Ascending aorta (tissue), 2 donors: ENCODE measurements around the gene GGCT. TPM values are rescaled to one million over a fixed set of nuclear protein-coding genes. Genes with fewer than 3 reads are reported as not detected.
A peak's percentile ranks its signal among the peaks of the same experiment; 100 is the strongest.
"Not testable (repeated sequence)": the region's sequence is repeated elsewhere in the genome, so short reads cannot be mapped to it uniquely, and the experiment has no call there.

ENCODE experiments used
- DNase-seq, 2 donors: peaks; one replicate each; pipeline ENCODE4 v3.0.0-alpha.2; 2019; ENCODE audit warnings: low spot score in 2 of 2
- H3K27ac ChIP-seq, 2 donors: fragments of 200-600 bp; sonication (generic); one replicate each; pipeline ENCODE4 v1.5.1; 2016 to 2017; ENCODE audit warnings: mild to moderate bottlenecking in 1 of 2
- H3K27me3 ChIP-seq: fragments of 200-600 bp; sonication (generic); one replicate; pipeline ENCODE4 v1.5.1; 2017
- H3K36me3 ChIP-seq, 2 donors: fragments of 200-600 bp; sonication (generic); one replicate each; pipeline ENCODE4 v1.5.1; 2016
- H3K4me1 ChIP-seq, 2 donors: fragments of 200-600 bp; sonication (generic); one replicate each; pipeline ENCODE4 v1.5.1; 2016 to 2017; ENCODE audit warnings: mild to moderate bottlenecking in 1 of 2
- H3K4me3 ChIP-seq, 2 donors: fragments of 200-600 bp; sonication (generic); one replicate each; pipeline ENCODE4 v1.5.1; 2016 to 2017; ENCODE audit warnings: mild to moderate bottlenecking in 1 of 2
- H3K9me3 ChIP-seq, 2 donors: fragments of 200-600 bp; sonication (generic); one replicate each; pipeline ENCODE4 v1.5.1; 2016
- CTCF ChIP-seq, 3 experiments: fragments of 200-600 bp in 2 of 3; fragments of 450-650 bp in 1 of 3; sonication (generic) in 2 of 3; IDR thresholded peaks; one replicate each; pipeline ENCODE4 v1.5.1; 2016 to 2019; ENCODE audit warnings: antibody characterized with exemption in 3 of 3, mild to moderate bottlenecking in 1 of 3, moderate library complexity in 1 of 3
- intact Hi-C: fragments of 100-400 bp; cut with DNase I; formaldehyde crosslinking; loops from one replicate; pipeline ENCODE4 v1.15.1; 2023
- total RNA-seq: library from RNA; depleted of rRNA; stranded (reverse); fragments of >200 nt; gene quantifications from one replicate; pipeline ENCODE4 v1.1.0, GENCODE V29; 2016

GGCT gene
- total RNA-seq, 1 donor from 2014 or later: 0.43 TPM

- Histone ChIP-seq H3K27ac (no peak overlapping the region), H3K9me3 (no peaks in the 10 kb centered on the region), H3K27me3 (no peaks in the 10 kb centered on the region), H3K4me3 (no peak overlapping the region), H3K4me1 (peaks cover 0 to 11% of the 10 kb centered on the region in 2 donors), H3K36me3 (peaks cover 0 to 8% of the 10 kb centered on the region in 2 donors)
- intact Hi-C loops: loop anchor here (2.0 kb wide), 1 partner anchor 18 kb away; no protein-coding TSS in a partner anchor
- DNase-seq: peak in 1 of 2 donors; percentile 78
- TF ChIP-seq CTCF (IDR thresholded peaks at IDR 0.05): peak; percentile 61 to 82 (median 79)
Measured at GRCh38 chr7:30548845-30549244, 44.2 kb upstream of the GGCT start.

GRCh38 chr7:30546596-30546995, 42.0 kb upstream of the GGCT start:
- Histone ChIP-seq H3K4me1 (peaks cover 0 to 11% of the 10 kb centered on the region in 2 donors), H3K36me3 (peaks cover 0 to 8% of the 10 kb centered on the region in 2 donors), H3K4me3 (no peak overlapping the region), H3K27ac (no peak overlapping the region), H3K9me3 (no peaks in the 10 kb centered on the region), H3K27me3 (no peaks in the 10 kb centered on the region)
- intact Hi-C loops: no loop called here
- DNase-seq: no peak
- no peak for TF ChIP-seq CTCF (IDR thresholded peaks at IDR 0.05)

GRCh38 chr7:30545791-30546555, 41.3 kb upstream of the GGCT start:
- peaks cover 0 to 8% of the 10 kb centered on the region in 2 donors for H3K36me3 ChIP-seq
- no peak for TF ChIP-seq CTCF (IDR thresholded peaks at IDR 0.05)
- H3K4me3 ChIP-seq: no peak overlapping the region
- no peak overlapping the region for H3K27ac ChIP-seq
- intact Hi-C loops: no loop called here
- no peaks in the 10 kb centered on the region for H3K27me3 ChIP-seq
- no peak for DNase-seq
- peaks cover 0 to 5% of the 10 kb centered on the region in 2 donors for H3K4me1 ChIP-seq
- H3K9me3 ChIP-seq: no peaks in the 10 kb centered on the region

GRCh38 chr7:30543813-30544525, 39.3 kb upstream of the GGCT start:
- Histone ChIP-seq H3K27me3 (no peaks in the 10 kb centered on the region), H3K36me3 (peaks cover 0 to 8% of the 10 kb centered on the region in 2 donors), H3K27ac (no peak overlapping the region), H3K4me1 (no peaks in the 10 kb centered on the region), H3K9me3 (no peaks in the 10 kb centered on the region), H3K4me3 (no peak overlapping the region)
- intact Hi-C loops: no loop called here
- DNase-seq: no peak
- no peak for TF ChIP-seq CTCF (IDR thresholded peaks at IDR 0.05)

- H3K4me1 ChIP-seq, DNase-seq, intact Hi-C loops, H3K27ac ChIP-seq, H3K36me3 ChIP-seq, H3K4me3 ChIP-seq, H3K9me3 ChIP-seq, H3K27me3 ChIP-seq: not testable (repeated sequence)
Measured at GRCh38 chr7:30543115-30543514, 38.5 kb upstream of the GGCT start.

- no peak overlapping the region for H3K4me3 ChIP-seq
- H3K9me3 ChIP-seq: no peaks in the 10 kb centered on the region
- peaks cover 6 to 14% of the 10 kb centered on the region in 2 donors for H3K36me3 ChIP-seq
- no peaks in the 10 kb centered on the region for H3K4me1 ChIP-seq
- H3K27me3 ChIP-seq: no peaks in the 10 kb centered on the region
- TF ChIP-seq CTCF (IDR thresholded peaks at IDR 0.05): no peak
- DNase-seq: no peak
- H3K27ac ChIP-seq: no peak overlapping the region
- intact Hi-C loops: no loop called here
Measured at GRCh38 chr7:30533886-30534285, 29.3 kb upstream of the GGCT start.
